GM18858 (cell line): ENCODE measurements around the gene SLC13A3.
A peak's percentile ranks its signal among the peaks of the same experiment; 100 is the strongest.

Source experiments
- ATAC-seq: cut with Tn5 transposase; IDR thresholded peaks from one replicate; pipeline ENCODE4 v1.9.1; 2021; ENCODE audit not compliant: unreplicated experiment

The SLC13A3 gene

GRCh38 chr20:46651091-46651962 is at the start of gene SLC13A3:
TSS of gene SLC13A3 (minus strand) at chr20:46651459. CDS start at chr20:46651421, 38 bp downstream.
- no peak for ATAC-seq

- ATAC-seq = no peak
These were observed 49.8 kb upstream of the SLC13A3 start for GRCh38 chr20:46701057-46701456.

DNA sequence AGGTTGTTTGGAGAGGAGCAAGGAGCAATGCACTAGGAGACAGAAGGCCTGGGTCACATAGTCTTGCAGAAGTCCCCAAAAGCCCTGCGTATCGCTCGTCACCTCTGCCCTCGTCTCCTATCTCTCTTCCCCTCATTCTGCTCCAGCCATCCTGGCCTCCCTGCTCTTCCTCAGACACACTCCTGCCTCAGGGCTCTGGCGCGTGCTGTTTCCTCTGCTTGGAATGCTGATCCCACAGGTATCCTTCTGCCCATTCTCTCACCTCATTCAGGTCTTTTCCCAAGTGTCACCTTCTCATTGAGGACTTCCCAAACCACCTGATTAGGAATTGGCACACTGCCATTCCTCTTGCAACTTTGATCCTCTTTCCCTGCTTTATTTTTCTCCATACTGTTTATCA is 49.2 kb upstream of the SLC13A3 start:
- ATAC-seq = no peak

- ATAC-seq = no peak
These were observed 48.5 kb upstream of the SLC13A3 start for GRCh38 chr20:46699651-46700359.

DNA sequence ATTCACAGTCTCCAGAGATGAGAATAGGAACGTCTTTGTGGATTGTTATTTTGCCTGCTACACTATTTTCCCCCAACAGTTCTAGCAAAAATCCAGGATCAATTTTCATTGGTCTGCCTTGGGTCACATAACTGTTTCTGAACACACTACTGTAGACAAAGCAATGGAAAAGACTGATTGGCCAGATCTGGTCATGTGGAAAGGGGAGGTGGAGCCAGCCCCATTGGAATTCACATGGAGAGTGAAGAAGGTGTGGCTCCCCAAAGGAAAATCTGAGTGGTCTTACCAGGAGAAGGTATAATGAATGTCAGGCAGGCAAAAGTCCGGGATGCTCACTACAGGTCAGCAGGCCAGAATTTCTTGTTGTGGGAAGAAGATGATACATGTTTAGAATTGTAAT is 47.5 kb upstream of the SLC13A3 start:
- no peak for ATAC-seq

DNA sequence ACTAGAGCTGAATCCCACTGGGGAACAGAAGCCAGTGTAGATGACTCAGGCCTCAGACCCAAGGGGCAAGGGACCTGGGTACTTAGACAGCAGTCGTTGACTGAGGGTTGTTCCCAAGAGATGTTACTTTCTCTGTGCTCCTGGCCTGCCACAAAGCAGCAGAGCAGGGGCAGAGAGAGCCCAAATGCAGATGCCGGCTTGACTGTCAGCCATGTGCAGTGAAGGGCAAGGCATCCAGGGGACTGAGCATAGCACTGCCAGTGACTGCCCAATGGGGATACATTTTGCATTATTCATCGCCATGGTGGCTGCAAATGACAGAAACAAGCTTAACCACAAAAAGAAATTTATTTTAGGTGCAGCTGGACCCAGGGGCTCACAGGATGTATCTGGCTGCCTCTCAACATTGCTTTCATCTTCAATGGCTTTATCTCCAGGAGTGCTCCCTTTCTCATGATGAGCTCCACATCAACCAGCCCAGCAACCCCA is 45.6 kb upstream of the SLC13A3 start:
- no peak for ATAC-seq

DNA sequence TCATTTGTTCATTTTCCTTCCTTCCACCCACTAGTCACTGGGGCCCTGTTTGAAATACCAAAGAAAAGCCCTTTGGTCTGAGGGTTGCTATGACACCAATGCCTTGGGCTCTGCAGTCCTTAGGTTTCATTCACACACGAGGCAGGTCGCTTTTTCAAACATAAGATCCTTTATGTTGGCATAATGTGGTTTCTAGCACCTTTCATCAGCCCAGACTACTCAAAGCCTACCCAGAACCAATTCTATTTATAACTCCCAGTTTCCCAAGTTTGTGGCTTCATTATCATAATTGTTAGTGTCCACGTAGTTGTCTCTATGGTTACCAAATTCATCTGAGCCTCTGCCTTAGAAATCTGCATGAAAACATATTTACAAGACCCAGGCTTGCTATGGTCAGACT is 44.6 kb upstream of the SLC13A3 start:
- no peak for ATAC-seq

DNA sequence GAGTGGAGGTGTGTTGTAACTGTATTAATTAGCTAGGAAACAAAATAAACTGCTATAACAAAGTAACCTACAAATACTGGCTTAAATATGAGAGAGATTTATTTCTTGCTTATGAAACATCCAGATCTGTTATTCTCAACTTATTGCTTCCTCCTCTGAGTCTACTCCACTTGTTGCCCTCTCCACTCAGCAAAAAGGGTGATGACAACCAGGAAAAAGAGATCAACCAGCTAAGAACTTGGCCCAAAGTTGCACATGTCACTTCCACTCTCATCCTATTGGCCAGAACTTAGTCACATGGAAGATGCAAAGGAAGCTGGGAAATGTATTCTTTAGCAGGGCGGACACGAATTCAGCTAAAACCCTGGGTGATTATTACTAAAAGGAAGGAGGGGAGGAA is 43.2 kb upstream of the SLC13A3 start:
- ATAC-seq = no peak

- ATAC-seq = no peak
These were observed 39.9 kb upstream of the SLC13A3 start for GRCh38 chr20:46691196-46691595.

GRCh38 chr20:46690219-46691106 is 39.2 kb upstream of the SLC13A3 start:
- no peak for ATAC-seq

DNA sequence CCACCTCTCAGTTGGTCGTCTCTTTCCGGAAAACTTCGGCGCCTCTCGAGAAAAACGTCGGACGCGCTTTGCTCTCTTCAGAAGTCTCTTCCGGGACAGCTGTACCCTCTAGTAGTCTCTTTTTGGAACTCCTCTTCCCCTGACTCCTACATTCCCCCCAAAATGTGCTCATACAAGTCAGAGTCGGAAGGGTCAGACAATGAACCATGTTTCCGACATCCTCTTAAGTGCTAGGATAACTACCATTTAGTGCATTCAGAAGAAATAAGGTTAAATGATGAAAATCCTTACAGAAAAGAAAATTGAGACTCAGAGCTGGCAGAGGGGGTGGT is 38.5 kb upstream of the SLC13A3 start:
- ATAC-seq = no peak

- peak; percentile 78 for ATAC-seq
These were observed 38.0 kb upstream of the SLC13A3 start, which contains the start of gene TP53RK for GRCh38 chr20:46689082-46689753. TSS of gene TP53RK (minus strand) at chr20:46689444. CDS start at chr20:46689414, 30 bp downstream.

DNA sequence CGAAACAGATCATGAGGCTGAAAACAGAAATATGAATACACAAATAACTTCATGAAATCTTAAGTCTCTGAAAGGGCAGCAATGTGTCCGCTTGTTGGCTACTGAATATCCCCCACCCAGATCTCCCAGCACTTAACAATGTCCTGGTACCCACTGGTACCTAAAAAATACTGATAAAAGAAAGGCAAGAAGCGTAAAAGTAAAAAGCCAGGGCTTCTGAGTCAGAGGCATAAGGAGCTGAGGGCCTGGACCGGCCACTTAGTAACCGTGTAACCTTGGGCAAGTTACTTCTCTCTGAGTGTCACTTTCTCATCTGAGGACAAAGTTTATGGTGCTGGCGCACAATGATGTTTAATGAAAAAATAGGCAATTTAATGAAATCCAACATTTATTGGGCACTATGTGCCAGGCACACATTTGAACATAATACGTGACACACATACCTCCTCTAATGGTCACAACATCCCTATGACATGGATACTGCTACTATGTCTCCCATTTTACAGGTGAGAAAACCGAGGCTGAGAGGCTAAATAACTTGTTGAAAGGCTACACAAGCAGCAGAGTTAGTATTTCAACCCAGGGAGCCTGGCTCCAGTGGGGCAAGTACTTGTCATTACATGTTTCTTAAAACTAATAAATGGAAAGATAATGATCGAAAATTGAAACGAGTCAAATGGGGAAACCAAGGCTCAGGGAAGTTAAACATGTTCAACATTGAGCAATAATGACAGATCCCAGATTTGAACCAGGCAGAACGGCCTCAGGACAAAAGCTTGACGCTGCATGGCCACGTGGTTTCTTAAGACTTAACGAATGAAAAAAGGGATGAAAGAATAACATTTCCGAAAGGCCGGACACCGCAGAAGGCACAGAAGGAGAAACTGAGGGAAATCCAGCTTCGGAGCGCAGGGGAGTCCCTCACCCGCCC is 37.2 kb upstream of the SLC13A3 start:
- no peak for ATAC-seq

- no peak for ATAC-seq
These were observed 32.9 kb upstream of the SLC13A3 start for GRCh38 chr20:46683939-46684750.

DNA sequence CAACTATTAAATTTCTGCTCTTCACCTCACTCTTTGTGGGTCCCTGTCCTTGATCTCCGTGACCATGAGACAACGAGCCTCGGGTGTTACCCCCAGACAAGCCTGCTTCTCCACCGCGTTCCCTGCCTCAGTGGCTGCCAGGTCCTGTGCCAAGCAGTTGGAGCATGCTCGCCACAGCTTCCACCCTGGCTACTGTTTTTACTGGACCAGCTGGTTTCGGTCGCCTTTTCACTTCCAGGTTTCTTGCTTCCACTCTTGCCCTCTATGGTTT is 32.3 kb upstream of the SLC13A3 start:
- ATAC-seq = no peak

DNA sequence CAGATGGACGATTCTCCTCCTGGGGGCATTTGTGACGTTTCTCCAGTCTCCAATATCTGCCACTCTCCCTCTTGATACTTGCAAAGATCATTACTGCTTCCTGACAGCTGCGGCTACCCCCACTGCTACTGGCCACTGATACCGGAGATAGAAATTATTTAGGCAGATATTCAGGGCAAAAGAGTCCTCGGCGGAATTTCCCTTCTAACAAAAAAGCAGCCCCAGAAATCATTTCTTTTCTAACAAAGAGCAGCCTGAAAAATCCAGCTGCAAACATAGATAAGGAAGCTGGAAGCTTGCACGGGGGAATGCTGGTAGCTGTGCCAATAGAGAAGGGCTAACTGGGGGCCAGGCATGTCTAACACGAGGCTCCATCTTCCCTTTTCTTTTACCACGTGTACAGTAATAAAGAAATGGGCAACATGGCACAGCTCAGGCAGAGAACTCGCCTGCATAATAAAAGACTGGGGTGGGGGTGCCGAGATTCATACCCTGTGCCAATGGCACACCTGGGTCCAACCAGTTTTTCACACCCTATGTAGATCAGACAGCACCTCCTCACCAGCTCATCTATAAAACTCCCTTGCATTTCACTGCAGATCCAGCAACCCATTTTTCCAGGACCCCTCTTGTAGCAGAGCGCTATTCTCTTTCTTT is 31.9 kb upstream of the SLC13A3 start:
- ATAC-seq = no peak

DNA sequence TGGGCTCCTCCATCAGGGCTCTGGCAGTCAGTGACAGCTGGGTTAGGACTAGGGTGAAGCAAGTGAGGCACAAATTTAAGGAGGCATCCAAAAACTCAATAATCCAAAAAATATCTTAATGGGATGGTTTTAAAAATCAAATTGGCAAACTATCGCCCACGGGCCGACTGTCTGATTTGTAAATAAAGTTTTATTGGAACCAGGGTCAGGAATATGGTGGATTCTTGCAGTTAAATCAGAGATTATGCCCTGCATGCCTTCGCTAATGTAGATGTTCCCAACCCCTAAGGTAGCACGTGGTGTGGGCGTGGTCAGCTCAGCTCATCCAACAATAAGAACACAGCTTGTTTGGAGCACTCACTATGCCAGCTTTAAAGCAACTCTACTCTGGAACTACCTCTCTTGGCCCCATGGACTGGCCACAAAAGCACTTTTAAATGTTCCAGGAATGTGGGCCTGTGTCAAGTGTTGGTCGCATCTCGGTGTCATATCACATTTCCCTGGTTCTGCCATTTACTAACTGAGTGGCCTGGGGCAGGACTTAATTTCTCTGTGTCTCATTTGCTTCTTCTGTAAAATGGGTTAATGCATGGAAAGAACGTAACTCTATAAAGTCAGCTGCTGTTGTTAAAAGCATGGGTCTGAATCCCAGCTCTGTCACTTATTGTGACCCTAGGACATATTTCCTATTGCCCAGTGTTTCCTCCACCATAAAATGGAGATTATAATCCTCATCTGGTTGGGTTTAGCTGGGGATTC is 31.0 kb upstream of the SLC13A3 start:
- no peak for ATAC-seq
